Neural cell (in vitro differentiated cells): ENCODE measurements around the gene PRR18. TPM values are rescaled to one million over a fixed set of nuclear protein-coding genes. Genes with fewer than 3 reads are reported as not detected.

ENCODE experiments used
- H2AFZ ChIP-seq: fragments of 200-600, 300-800 bp; sonication (generic), shearing (Covaris generic); 2 replicates; pipeline ENCODE4 v1.6.0; 2014; ENCODE audit warnings: low read depth, mild to moderate bottlenecking, antibody characterized with exemption, low read length, moderate library complexity
- H3F3A ChIP-seq: fragments of 200-600 bp; shearing (Covaris generic); 2 replicates; pipeline ENCODE4 v1.6.1; 2016; ENCODE audit warnings: mild to moderate bottlenecking, moderate library complexity, mixed read lengths, antibody characterized with exemption, low read length; ENCODE audit not compliant: insufficient read depth, poor library complexity, severe bottlenecking
- H3K27ac ChIP-seq: fragments of 200-600, 300-800 bp; sonication (generic), shearing (Covaris generic); 2 replicates; pipeline ENCODE4 v1.5.1; 2014; ENCODE audit warnings: mild to moderate bottlenecking, low read length, moderate library complexity
- H3K27me3 ChIP-seq: fragments of 300-800, 200-600 bp; sonication (generic), shearing (Covaris generic); 2 replicates; pipeline ENCODE4 v1.6.0; 2014; ENCODE audit warnings: mild to moderate bottlenecking, low read depth, low read length, moderate library complexity; ENCODE audit not compliant: insufficient read depth
- H3K36me3 ChIP-seq: fragments of 300-800, 200-600 bp; sonication (generic), shearing (Covaris generic); 2 replicates; pipeline ENCODE4 v1.5.1; 2014; ENCODE audit warnings: mild to moderate bottlenecking, antibody characterized with exemption, low read length, moderate library complexity; ENCODE audit not compliant: insufficient read depth
- H3K4me2 ChIP-seq: fragments of 300-800, 200-600 bp; sonication (generic), shearing (Covaris generic); 2 replicates; pipeline ENCODE4 v1.6.0; 2014; ENCODE audit warnings: mild to moderate bottlenecking, low read length
- H3K4me3 ChIP-seq: fragments of 300-800, 200-600 bp; sonication (generic), shearing (Covaris generic); 2 replicates; pipeline ENCODE4 v1.5.1; 2014; ENCODE audit warnings: mild to moderate bottlenecking, low read length, moderate library complexity
- H3K79me2 ChIP-seq: fragments of 200-600 bp; shearing (Covaris generic); replicated peaks from 2 replicates; pipeline ENCODE4 v1.6.0; 2014; ENCODE audit warnings: mild to moderate bottlenecking, low read length, moderate library complexity; ENCODE audit not compliant: insufficient read depth
- H3K9ac ChIP-seq: fragments of 300-800, 200-600 bp; sonication (generic), shearing (Covaris generic); 2 replicates; pipeline ENCODE4 v1.6.1; 2016; ENCODE audit warnings: mild to moderate bottlenecking, low read length, mixed read lengths
- H3K9me2 ChIP-seq: fragments of 200-600 bp; shearing (Covaris generic); 2 replicates; pipeline ENCODE4 v1.6.1; 2016; ENCODE audit warnings: mild to moderate bottlenecking, low read length, mixed read lengths; ENCODE audit not compliant: insufficient read depth
- H3K9me3 ChIP-seq: fragments of 200-600, 300-800 bp; sonication (generic), shearing (Covaris generic); 2 replicates; pipeline ENCODE4 v1.6.1; 2016; ENCODE audit warnings: mild to moderate bottlenecking, mixed run types, low read length, moderate library complexity, mixed read lengths
- H4K20me1 ChIP-seq: fragments of 200-600 bp; shearing (Covaris generic); 2 replicates; pipeline ENCODE4 v1.6.1; 2016; ENCODE audit warnings: mild to moderate bottlenecking, mixed run types; ENCODE audit not compliant: insufficient read depth
- EP300 ChIP-seq: fragments of 450-650 bp; conservative IDR thresholded peaks from 2 replicates; pipeline ENCODE4 v1.6.1; 2014; ENCODE audit warnings: antibody characterized with exemption, mild to moderate bottlenecking, moderate library complexity; ENCODE audit not compliant: poor library complexity, severe bottlenecking
- EZH2 ChIP-seq: fragments of 200-600, 300-800 bp; shearing (Covaris generic), sonication (generic); IDR thresholded peaks from 2 replicates; pipeline ENCODE4 v1.6.1; 2014; ENCODE audit warnings: antibody characterized with exemption, low read length, borderline replicate concordance, mild to moderate bottlenecking; ENCODE audit not compliant: insufficient read depth, poor library complexity, severe bottlenecking
- MXI1 ChIP-seq: fragments of 450-650 bp; conservative IDR thresholded peaks from 2 replicates; pipeline ENCODE4 v1.6.1; 2014; ENCODE audit warnings: antibody characterized with exemption, mild to moderate bottlenecking; ENCODE audit not compliant: poor library complexity, severe bottlenecking
- POLR2AphosphoS5 ChIP-seq: IDR thresholded peaks from 2 replicates; pipeline ENCODE4 v1.6.1; 2012
- RAD21 ChIP-seq: fragments of 450-650 bp; conservative IDR thresholded peaks from 2 replicates; pipeline ENCODE4 v1.6.1; 2014; ENCODE audit warnings: antibody characterized with exemption, mild to moderate bottlenecking, moderate library complexity
- SMC3 ChIP-seq: fragments of 450-650 bp; conservative IDR thresholded peaks from 2 replicates; pipeline ENCODE4 v1.6.1; 2014; ENCODE audit warnings: antibody characterized with exemption, mild to moderate bottlenecking, moderate library complexity; ENCODE audit not compliant: poor library complexity
- TAF1 ChIP-seq: IDR thresholded peaks from 2 replicates; pipeline ENCODE4 v1.6.1; 2012; ENCODE audit warnings: low read depth
- polyA plus RNA-seq: library from polyadenylated mRNA; depleted of rRNA; stranded (reverse); fragments of >200 nt; gene quantifications from 2 replicates; pipeline ENCODE4 v1.2.3, GENCODE V29; 2014
- TF ChIP-seq, protein P1 (sequence below): fragments of 450-650 bp; IDR thresholded peaks from 2 replicates; pipeline ENCODE4 v1.5.1; 2014; ENCODE audit warnings: antibody characterized with exemption, mild to moderate bottlenecking, moderate library complexity; ENCODE audit not compliant: poor library complexity, severe bottlenecking
- TF ChIP-seq, protein P2 (sequence below): IDR thresholded peaks from 2 replicates; pipeline ENCODE4 v1.6.1; 2012; ENCODE audit warnings: borderline replicate concordance

PRR18 gene
- polyA plus RNA-seq, 1 donor from 2014 or later, result not detected

DNA sequence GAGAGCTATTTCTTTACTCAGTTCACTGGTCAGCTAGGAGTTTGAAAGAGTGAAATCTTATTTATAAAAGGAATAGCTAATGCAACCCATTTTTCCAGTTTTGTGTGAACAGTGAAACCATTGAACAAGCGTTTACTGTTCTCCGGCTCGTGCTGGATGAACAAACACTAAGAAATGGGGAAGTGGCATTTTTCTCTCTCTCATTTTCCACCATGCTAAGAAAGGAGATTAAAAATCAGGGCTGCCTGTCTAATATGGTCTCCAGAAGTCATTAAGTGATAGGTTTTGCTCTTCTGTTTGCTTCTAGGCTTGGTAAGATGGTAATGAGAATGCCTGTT, 34.9 kb upstream of the PRR18 start:
- TF ChIP-seq, protein P1, sequence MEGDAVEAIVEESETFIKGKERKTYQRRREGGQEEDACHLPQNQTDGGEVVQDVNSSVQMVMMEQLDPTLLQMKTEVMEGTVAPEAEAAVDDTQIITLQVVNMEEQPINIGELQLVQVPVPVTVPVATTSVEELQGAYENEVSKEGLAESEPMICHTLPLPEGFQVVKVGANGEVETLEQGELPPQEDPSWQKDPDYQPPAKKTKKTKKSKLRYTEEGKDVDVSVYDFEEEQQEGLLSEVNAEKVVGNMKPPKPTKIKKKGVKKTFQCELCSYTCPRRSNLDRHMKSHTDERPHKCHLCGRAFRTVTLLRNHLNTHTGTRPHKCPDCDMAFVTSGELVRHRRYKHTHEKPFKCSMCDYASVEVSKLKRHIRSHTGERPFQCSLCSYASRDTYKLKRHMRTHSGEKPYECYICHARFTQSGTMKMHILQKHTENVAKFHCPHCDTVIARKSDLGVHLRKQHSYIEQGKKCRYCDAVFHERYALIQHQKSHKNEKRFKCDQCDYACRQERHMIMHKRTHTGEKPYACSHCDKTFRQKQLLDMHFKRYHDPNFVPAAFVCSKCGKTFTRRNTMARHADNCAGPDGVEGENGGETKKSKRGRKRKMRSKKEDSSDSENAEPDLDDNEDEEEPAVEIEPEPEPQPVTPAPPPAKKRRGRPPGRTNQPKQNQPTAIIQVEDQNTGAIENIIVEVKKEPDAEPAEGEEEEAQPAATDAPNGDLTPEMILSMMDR, result no peak
- TF ChIP-seq POLR2AphosphoS5, result no peak
- no peak for TF ChIP-seq EP300
- no peak for TF ChIP-seq SMC3
- TF ChIP-seq MXI1, result no peak
- no peak for TF ChIP-seq TAF1
- TF ChIP-seq, protein P2, sequence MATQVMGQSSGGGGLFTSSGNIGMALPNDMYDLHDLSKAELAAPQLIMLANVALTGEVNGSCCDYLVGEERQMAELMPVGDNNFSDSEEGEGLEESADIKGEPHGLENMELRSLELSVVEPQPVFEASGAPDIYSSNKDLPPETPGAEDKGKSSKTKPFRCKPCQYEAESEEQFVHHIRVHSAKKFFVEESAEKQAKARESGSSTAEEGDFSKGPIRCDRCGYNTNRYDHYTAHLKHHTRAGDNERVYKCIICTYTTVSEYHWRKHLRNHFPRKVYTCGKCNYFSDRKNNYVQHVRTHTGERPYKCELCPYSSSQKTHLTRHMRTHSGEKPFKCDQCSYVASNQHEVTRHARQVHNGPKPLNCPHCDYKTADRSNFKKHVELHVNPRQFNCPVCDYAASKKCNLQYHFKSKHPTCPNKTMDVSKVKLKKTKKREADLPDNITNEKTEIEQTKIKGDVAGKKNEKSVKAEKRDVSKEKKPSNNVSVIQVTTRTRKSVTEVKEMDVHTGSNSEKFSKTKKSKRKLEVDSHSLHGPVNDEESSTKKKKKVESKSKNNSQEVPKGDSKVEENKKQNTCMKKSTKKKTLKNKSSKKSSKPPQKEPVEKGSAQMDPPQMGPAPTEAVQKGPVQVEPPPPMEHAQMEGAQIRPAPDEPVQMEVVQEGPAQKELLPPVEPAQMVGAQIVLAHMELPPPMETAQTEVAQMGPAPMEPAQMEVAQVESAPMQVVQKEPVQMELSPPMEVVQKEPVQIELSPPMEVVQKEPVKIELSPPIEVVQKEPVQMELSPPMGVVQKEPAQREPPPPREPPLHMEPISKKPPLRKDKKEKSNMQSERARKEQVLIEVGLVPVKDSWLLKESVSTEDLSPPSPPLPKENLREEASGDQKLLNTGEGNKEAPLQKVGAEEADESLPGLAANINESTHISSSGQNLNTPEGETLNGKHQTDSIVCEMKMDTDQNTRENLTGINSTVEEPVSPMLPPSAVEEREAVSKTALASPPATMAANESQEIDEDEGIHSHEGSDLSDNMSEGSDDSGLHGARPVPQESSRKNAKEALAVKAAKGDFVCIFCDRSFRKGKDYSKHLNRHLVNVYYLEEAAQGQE, result no peak
- TF ChIP-seq EZH2, result no peak
- TF ChIP-seq RAD21, result no peak
- peaks cover 31% of the 10 kb centered on the region for H3K79me2 ChIP-seq
- H2AFZ ChIP-seq, result peak overlapping the region; percentile 74

DNA sequence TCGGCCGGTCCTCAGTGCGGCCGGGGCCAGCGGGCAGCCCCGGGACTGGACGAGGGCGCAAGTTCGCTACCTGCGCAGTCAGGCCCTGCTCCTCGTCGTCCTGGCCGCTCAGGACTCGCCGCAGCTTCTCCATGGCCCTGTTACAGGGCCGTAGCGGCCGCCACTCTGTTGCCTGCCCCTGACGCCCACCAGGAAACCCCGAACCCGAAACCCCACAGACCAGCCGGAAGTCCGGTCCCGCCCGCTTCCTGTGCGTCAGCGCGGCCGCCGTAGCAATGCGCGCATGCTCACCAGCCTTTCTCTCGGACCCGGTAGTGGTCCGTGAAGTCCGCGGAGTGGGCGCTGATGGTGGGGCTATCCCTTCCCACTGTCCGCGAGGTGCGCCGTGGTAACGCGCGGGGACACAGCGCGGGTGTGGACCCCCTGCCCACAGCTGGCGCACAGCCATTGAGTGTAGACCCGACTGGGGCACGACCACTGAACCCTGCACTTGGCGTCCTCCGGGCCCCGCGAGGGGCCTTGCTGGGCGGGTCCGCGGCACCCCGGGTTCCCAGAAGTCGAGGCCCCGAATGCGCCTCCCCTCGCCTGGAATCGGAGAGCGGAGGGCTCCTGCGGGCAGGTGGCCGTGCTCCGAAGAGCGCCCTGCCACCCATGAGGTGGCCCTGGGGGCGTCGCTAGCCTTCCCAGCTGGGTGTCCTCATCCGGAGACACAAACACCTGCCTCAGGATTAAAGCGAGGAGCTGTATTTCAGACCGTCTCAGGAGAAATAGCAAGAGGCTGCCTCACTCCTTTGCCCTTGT, 34.4 kb upstream of the PRR18 start, which contains the start of gene SFT2D1:
TSS of gene SFT2D1 (minus strand) at position 197 of the 801 bp plus-strand sequence. CDS start at position 133, 64 bp downstream.
- Histone ChIP-seq H3K9ac (peak within 1 kb of the TSS; percentile 87), H3K9me3 (no peaks in the 10 kb centered on the region), H2AFZ (peak within 1 kb of the TSS; percentile 74), H3F3A (no peaks in the 10 kb centered on the region), H3K27ac (peak within 1 kb of the TSS; percentile 69), H3K4me3 (peak within 1 kb of the TSS; percentile 80), H4K20me1 (no peaks in the 10 kb centered on the region), H3K36me3 (no peaks in the 10 kb centered on the region), H3K27me3 (no peaks in the 10 kb centered on the region), H3K79me2 (peaks cover 36% of the 10 kb centered on the region), H3K9me2 (no peaks in the 10 kb centered on the region), H3K4me2 (peak within 1 kb of the TSS; percentile 70)
- no peak for TF ChIP-seq EZH2
- TF ChIP-seq, protein P2, result no peak
- TF ChIP-seq SMC3, result peak; percentile 41
- TF ChIP-seq RAD21, result no peak
- TF ChIP-seq, protein P1, result peak; percentile 18
- no peak for TF ChIP-seq TAF1
- TF ChIP-seq MXI1, result peak; percentile 69
- peak; percentile 90 for TF ChIP-seq POLR2AphosphoS5
- TF ChIP-seq EP300, result no peak

More for the DNA sequence above, 34.9 kb upstream of the PRR18 start:
- peak overlapping the region; percentile 80 for H3K4me3 ChIP-seq
- H3K4me2 ChIP-seq, result peak overlapping the region; percentile 58
- H3K36me3 ChIP-seq, result no peaks in the 10 kb centered on the region
- H3F3A ChIP-seq, result no peaks in the 10 kb centered on the region
- H3K9ac ChIP-seq, result peak overlapping the region; percentile 87
- H3K27me3 ChIP-seq, result no peaks in the 10 kb centered on the region
- peak overlapping the region; percentile 69 for H3K27ac ChIP-seq
- no peaks in the 10 kb centered on the region for H3K9me2 ChIP-seq
- H3K9me3 ChIP-seq, result no peaks in the 10 kb centered on the region
- H4K20me1 ChIP-seq, result no peaks in the 10 kb centered on the region
